Psoas muscle (tissue), 8 donors: ENCODE data around the gene CTBP2. TPM values are rescaled to one million over a fixed set of nuclear protein-coding genes. Genes with fewer than 3 reads are reported as not detected.

ENCODE experiments used
- ATAC-seq, 4 donors: fragments of 200-7000 bp; cut with Tn5 transposase; one replicate each; pipeline ENCODE4 v1.9.1; 2020; ENCODE audit warnings: moderate library complexity in 3 of 4, mild to moderate bottlenecking in 2 of 4
- DNase-seq, 2 donors: peaks; one replicate each; pipeline ENCODE4 v3.0.0-alpha.2; 2020
- H3K27ac ChIP-seq: fragments of 200-600 bp; one replicate; pipeline ENCODE4 v1.8.0; 2022
- H3K27me3 ChIP-seq, 3 donors: fragments of 200-600 bp in 1 of 3; one replicate each; pipeline versions ENCODE4 v1.6.1 to v1.8.0; 2013 to 2022; ENCODE audit warnings: low read length in 2 of 3, mild to moderate bottlenecking in 2 of 3, moderate library complexity in 1 of 3; ENCODE audit not compliant: insufficient read depth in 3 of 3
- H3K36me3 ChIP-seq, 2 donors: fragments of 200-600 bp in 1 of 2; one replicate each; pipeline versions ENCODE4 v1.6.1 to v1.8.0; 2013 to 2022; ENCODE audit warnings: low read depth in 1 of 2, mild to moderate bottlenecking in 1 of 2, moderate library complexity in 1 of 2; ENCODE audit not compliant: insufficient read depth in 1 of 2
- H3K4me1 ChIP-seq: fragments of 200-600 bp; one replicate; pipeline ENCODE4 v1.8.0; 2022
- H3K4me3 ChIP-seq: fragments of 200-600 bp; one replicate; pipeline ENCODE4 v1.8.0; 2022; ENCODE audit warnings: mild to moderate bottlenecking
- H3K9me3 ChIP-seq: fragments of 200-600 bp; one replicate; pipeline ENCODE4 v1.8.0; 2022
- CTCF ChIP-seq: fragments of 200-600 bp; IDR thresholded peaks from one replicate; pipeline ENCODE4 v1.8.0; 2022; ENCODE audit warnings: antibody characterized with exemption
- WGBS, 3 donors: extraction: QIAGEN DNeasy Blood & Tissue Kit; methylation state at CpG; one replicate each; pipeline versions ENCODE4 v1.1.6 to v1.1.7; 2013; 5-methylcytosine and 5-hydroxymethylcytosine counted together
- intact Hi-C, 2 donors: fragments of 100-400 bp; cut with DNase I; formaldehyde crosslinking; loops; one replicate each; pipeline versions ENCODE4 v1.11.0 to v1.14.2; 2022
- polyA plus RNA-seq, 3 donors: library from polyadenylated mRNA; stranded (reverse); fragments of 200-250 nt; gene quantifications; one replicate each; pipeline ENCODE4 v1.2.3, GENCODE V29; 2013
- total RNA-seq, 4 donors: library from RNA; stranded (reverse); fragmentation: NEBNext Ultra II Directional in 2 of 4; extraction: Animal tissue kit (Norgen Biotek cat#: 25700) in 2 of 4; gene quantifications; one replicate each; pipeline versions ENCODE4 v1.2.1 to v1.2.4, GENCODE V29; 2021 to 2023
- donor health status: healthy with polysubstance abuse.
- donor health status: DM: no; HTN: no; CAD: no; lungs with moderate emphysema.
- donor health status: Bipolar disorder and iron deficiency.
- donor health status: healthy.
- donor health status: DM: yes; HTN: yes; CAD: no.
- donor health status: DM: no; HTN: no; CAD: no.
- donor health status: DM: no; HTN: no; CAD: no.
- donor health status: DM: yes; HTN: yes; CAD: no.

CTBP2 gene
- total and polyA plus RNA-seq, 7 donors, result 14.7 to 49.8 (median 33.0) TPM

- DNase-seq, result no peak
- peaks cover 97% of the 10 kb centered on the region for H3K4me1 ChIP-seq
- WGBS, 3 donors, result 51 to 75% (median 54%) methylated on average over 16 of the region's 16 CpGs
Observed at GRCh38 chr10:125011171-125011925, 149.0 kb downstream of the CTBP2 start.

GRCh38 chr10:125010362-125010761 lies 150.0 kb downstream of the CTBP2 start:
- no peaks in the 10 kb centered on the region for H3K27me3 ChIP-seq
- DNase-seq (peak in 1 of 2 donors; percentile 17), ATAC-seq (peak in 1 of 4 donors; percentile 19)
- no peaks in the 10 kb centered on the region for H3K36me3 ChIP-seq
- peaks cover 89% of the 10 kb centered on the region for H3K4me1 ChIP-seq
- H3K4me3 ChIP-seq, result no peak overlapping the region
- no peaks in the 10 kb centered on the region for H3K9me3 ChIP-seq
- intact Hi-C loops, result loop anchor here in 1 of 2 donors (5.0 kb wide), 1 partner anchor 52 kb away; no protein-coding TSS in a partner anchor
- peak overlapping the region; percentile 85 for H3K27ac ChIP-seq
- 63 to 80% (median 67%) methylated on average over 5 of the region's 5 CpGs for WGBS, 3 donors
- no peak for TF ChIP-seq CTCF

More at GRCh38 chr10:125011171-125011925, 149.0 kb downstream of the CTBP2 start:
- Histone ChIP-seq H3K4me3 (no peak overlapping the region), H3K36me3 (no peaks in the 10 kb centered on the region), H3K27ac (peak overlapping the region; percentile 85), H3K27me3 (no peaks in the 10 kb centered on the region), H3K9me3 (no peaks in the 10 kb centered on the region)
- intact Hi-C loops, result loop anchor here in 1 of 2 donors (5.0 kb wide), 1 partner anchor 51 kb away; no protein-coding TSS in a partner anchor
- ATAC-seq, result peak in 3 of 4 donors; percentile 0 to 2 (median 1)
- TF ChIP-seq CTCF, result no peak

GRCh38 chr10:125009661-125010161 lies 150.7 kb downstream of the CTBP2 start:
- no peaks in the 10 kb centered on the region for H3K36me3 ChIP-seq
- peaks cover 84% of the 10 kb centered on the region for H3K4me1 ChIP-seq
- no peak for TF ChIP-seq CTCF
- H3K27me3 ChIP-seq, result no peaks in the 10 kb centered on the region
- H3K4me3 ChIP-seq, result no peak overlapping the region
- H3K27ac ChIP-seq, result peak overlapping the region; percentile 85
- DNase-seq (peak in 1 of 2 donors; percentile 36), ATAC-seq (no peak)
- 55 to 74% (median 59%) methylated on average over 15 of the region's 15 CpGs for WGBS, 3 donors
- intact Hi-C loops, result loop anchor here in 1 of 2 donors (5.0 kb wide), 1 partner anchor 53 kb away; no protein-coding TSS in a partner anchor
- H3K9me3 ChIP-seq, result no peaks in the 10 kb centered on the region

- peaks cover 78% of the 10 kb centered on the region for H3K4me1 ChIP-seq
- intact Hi-C loops, result no loop called here
- no peak overlapping the region for H3K4me3 ChIP-seq
- H3K9me3 ChIP-seq, result no peaks in the 10 kb centered on the region
- TF ChIP-seq CTCF, result no peak
- no peaks in the 10 kb centered on the region for H3K27me3 ChIP-seq
- WGBS, 3 donors, result 57 to 77% (median 59%) methylated on average over 22 of the region's 22 CpGs
- DNase-seq (peak in 1 of 2 donors; percentile 27), ATAC-seq (no peak)
- H3K27ac ChIP-seq, result peak overlapping the region; percentile 85
- H3K36me3 ChIP-seq, result no peaks in the 10 kb centered on the region
Observed at GRCh38 chr10:125008689-125009638, 151.4 kb downstream of the CTBP2 start.
